ENCODE data around the gene C2orf80. TPM values are rescaled to one million over a fixed set of nuclear protein-coding genes. Genes with fewer than 3 reads are reported as not detected.
"Not testable (repeated sequence)": the region's sequence is repeated elsewhere in the genome, so short reads cannot be mapped to it uniquely, and the experiment has no call there.

C2orf80 gene
- total RNA-seq (2014; rRNA removed; shearing (Covaris generic)): not detected in 2 replicates

DNA sequence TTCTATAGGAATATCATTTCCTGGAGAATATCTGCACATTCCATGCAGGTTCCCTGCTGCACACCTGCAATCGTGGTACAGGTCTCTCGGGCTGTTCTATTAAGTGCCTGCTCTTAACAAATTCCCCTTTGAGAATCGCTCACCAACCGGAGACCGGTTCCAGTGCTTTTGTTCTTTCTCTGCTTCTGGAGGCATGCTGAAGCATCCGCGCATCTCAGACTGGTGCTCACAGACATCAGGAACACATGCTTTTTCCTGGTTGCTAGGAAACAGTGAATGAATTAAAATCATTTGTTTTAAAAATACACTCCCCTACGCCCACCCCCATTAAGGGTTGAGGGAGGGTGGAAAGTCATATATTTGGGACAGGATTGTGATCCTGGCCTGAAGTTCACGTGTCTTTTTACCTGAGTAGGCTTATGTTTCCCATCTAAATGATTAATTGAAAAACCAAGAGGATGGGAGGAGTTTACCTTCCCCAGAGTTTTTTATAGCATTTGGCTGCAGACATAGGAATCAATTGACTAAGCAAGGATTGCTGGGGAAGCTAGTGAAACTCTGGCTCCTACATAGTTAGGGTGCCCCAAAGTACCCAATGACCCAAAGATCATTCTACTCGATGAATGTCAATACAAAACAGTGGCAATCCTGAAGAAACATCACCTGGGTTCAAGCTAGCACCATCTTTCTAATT, at the start of gene C2orf80:
Gene C2orf80 (minus strand): TSS at position 221 of the 694 bp plus-strand sequence. CDS start 3,044 bp downstream, outside the sequence.
- H3K4me3 ChIP-seq: no peak within 1 kb of the TSS
- H3K27ac ChIP-seq: no peak within 1 kb of the TSS
- H3K4me1 ChIP-seq (replicated peaks): no peaks in the 10 kb centered on the region
- H3K9me3 ChIP-seq (replicated peaks): no peaks in the 10 kb centered on the region
- H3K36me3 ChIP-seq: no peaks in the 10 kb centered on the region
- DNase-seq (ENCODE audit: low read depth in 1 of 2, low spot score in 2 of 2): no peak
- peaks cover 10% of the 10 kb centered on the region for H3K27me3 ChIP-seq (replicated peaks)

DNA sequence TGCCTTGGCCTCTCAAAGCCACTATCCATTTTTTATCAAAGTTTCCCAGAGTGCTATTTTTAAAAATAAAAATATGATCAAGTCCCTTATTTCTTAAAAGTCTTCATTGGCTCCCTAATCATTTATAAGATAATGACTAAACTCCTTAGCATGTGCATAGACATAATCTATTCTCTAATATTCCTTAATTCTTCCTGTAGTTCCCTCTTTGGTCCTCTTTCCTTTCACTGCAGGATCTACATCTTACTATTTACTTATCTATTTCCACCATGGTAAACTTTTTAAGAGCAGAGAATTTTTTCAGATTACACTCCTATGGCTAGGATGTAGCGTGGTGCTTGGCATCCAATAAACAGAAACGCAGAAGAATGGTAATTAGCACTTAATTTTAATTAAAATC, 46.0 kb upstream of the C2orf80 start:
- Histone ChIP-seq H3K4me1 (replicated peaks) (no peaks in the 10 kb centered on the region), H3K36me3 (peaks cover 29% of the 10 kb centered on the region), H3K4me3 (no peak overlapping the region), H3K27me3 (replicated peaks) (no peaks in the 10 kb centered on the region), H3K27ac (no peak overlapping the region), H3K9me3 (replicated peaks) (peaks cover 4% of the 10 kb centered on the region; the same call in 1 of the 2 replicates)
- DNase-seq (ENCODE audit: low read depth in 1 of 2, low spot score in 2 of 2): no peak

DNA sequence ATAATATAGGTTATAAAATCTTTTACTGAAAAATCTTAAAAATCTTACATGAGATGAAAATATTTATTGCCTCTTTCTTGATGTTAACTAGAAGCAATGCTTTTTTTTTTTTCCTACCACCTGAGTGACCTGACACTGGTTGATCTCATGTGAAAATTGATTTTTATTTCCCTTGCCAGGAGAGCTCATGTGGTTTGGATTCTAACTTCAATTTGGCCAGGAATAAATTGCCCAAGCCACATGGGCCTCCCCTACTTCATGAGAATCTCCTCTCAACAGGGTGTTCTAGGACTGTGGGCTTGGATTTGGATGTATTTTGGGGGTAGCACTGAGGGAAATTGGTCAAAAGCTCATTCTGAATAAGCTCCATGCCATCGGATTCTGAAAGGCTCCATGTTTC, 45.0 kb upstream of the C2orf80 start:
- no peak for DNase-seq (ENCODE audit: low read depth in 1 of 2, low spot score in 2 of 2)
- Histone ChIP-seq H3K27ac (no peak overlapping the region), H3K4me3 (no peak overlapping the region), H3K36me3 (peaks cover 24% of the 10 kb centered on the region), H3K4me1 (replicated peaks) (no peaks in the 10 kb centered on the region), H3K9me3 (replicated peaks) (peaks cover 4% of the 10 kb centered on the region; the same call in 1 of the 2 replicates), H3K27me3 (replicated peaks) (no peaks in the 10 kb centered on the region)

DNA sequence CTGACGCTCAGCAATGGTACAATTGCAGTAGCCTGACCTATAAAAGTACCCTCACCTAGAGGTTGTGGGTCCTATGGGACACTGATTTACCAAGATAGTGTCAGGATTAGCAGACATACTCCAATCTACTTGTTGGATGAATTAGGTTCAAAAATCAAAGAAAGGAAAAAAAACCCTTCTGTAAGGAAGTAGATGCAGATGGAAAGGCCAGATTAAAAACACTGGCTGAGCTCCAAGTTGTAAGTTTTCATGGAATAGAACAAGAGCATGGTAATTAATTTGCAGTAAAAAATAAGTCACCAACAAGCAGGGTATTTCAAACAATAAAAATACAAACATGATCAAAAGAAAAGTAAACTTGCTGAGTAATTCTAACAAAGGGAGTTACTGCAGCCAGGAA, 38.6 kb upstream of the C2orf80 start:
- peaks cover 4% of the 10 kb centered on the region; the same call in 1 of the 2 replicates for H3K9me3 ChIP-seq (replicated peaks)
- no peaks in the 10 kb centered on the region for H3K27me3 ChIP-seq (replicated peaks)
- H3K27ac ChIP-seq: no peak overlapping the region
- H3K4me1 ChIP-seq (replicated peaks): no peaks in the 10 kb centered on the region
- DNase-seq (ENCODE audit: low read depth in 1 of 2, low spot score in 2 of 2): no peak
- no peak overlapping the region for H3K4me3 ChIP-seq
- no peaks in the 10 kb centered on the region for H3K36me3 ChIP-seq

DNA sequence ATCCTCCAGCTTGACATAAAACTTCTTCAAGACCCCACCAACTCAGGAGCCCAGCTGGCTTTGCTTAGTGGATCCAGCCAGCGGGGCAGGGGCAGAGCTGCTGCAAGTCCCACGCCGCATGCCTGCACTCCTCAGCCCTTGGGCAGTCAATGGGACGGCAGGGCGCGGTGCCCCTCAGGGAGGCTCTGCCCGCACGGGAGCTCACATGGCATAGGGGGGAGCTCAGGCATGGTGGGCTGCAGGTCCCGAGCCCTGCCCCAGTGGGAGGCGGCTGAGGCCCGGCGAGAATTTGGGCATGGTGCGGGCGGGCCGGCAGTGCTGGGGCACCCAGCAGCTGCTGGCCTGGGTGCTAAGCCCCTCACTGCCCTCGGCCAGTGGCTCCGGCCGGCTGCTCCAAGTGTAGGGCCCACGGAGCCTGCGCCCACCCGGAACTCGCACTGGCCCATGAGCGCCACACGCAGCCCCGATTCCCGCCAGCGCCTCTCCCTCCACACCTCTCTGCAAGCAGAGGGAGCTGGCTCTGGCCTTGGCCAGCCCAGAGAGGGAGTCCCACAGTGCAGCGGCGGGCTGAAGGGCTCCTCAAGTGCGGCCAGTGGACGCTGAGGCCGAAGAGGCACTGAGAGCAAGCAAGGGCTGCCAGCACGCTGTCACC, 37.9 kb upstream of the C2orf80 start:
- DNase-seq (ENCODE audit: low read depth in 1 of 2, low spot score in 2 of 2): no peak
- H3K4me3 ChIP-seq: no peak overlapping the region
- no peaks in the 10 kb centered on the region for H3K27me3 ChIP-seq (replicated peaks)
- H3K27ac ChIP-seq: no peak overlapping the region
- no peaks in the 10 kb centered on the region for H3K4me1 ChIP-seq (replicated peaks)
- H3K9me3 ChIP-seq (replicated peaks): peaks cover 4% of the 10 kb centered on the region; the same call in 1 of the 2 replicates
- no peaks in the 10 kb centered on the region for H3K36me3 ChIP-seq

DNA sequence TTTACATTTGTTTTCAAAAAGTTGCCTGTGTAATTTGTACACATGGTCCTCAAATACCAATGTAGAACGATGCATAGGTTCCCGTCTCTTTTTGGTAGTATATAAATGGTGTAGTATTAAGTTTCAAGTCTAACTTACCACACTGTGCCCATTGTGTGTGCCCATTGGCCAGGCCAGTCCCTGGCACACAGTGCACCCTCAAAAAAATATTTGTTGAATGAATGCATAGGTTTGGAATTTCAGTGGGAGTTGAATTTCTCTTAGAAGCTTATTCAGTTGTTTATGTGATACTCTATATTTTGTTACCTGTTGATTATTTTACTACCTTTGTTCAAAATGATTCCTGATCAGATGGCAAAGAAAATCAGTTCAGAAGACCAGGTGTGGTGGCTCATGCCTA, 35.0 kb upstream of the C2orf80 start:
- no peak for DNase-seq (ENCODE audit: low read depth in 1 of 2, low spot score in 2 of 2)
- no peaks in the 10 kb centered on the region for H3K4me1 ChIP-seq (replicated peaks)
- H3K9me3 ChIP-seq (replicated peaks): no peaks in the 10 kb centered on the region
- H3K4me3 ChIP-seq: no peak overlapping the region
- no peaks in the 10 kb centered on the region for H3K36me3 ChIP-seq
- H3K27ac ChIP-seq: no peak overlapping the region
- no peaks in the 10 kb centered on the region for H3K27me3 ChIP-seq (replicated peaks)

DNA sequence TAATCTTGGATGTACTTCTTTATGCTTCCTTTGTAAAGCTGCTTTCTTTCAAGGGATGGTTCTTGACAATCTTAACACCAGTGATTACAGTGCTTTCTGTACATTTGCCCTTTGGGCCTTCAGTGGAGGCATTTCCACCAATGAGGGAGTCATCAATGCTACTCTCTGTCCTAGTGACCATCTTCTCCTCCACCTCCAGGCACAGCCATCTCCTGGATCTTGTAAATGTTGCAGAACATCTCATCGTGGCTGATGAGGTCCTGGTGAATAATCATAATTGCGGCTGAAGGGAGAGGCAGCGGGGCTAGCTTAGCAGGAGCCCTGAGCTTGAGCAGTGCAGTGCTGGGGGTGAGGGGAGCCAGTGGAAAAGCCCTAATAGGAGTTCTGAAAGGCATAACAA, 32.5 kb upstream of the C2orf80 start:
- no peak for DNase-seq (ENCODE audit: low read depth in 1 of 2, low spot score in 2 of 2)
- H3K27ac ChIP-seq: no peak overlapping the region
- no peaks in the 10 kb centered on the region for H3K4me1 ChIP-seq (replicated peaks)
- no peaks in the 10 kb centered on the region for H3K36me3 ChIP-seq
- no peaks in the 10 kb centered on the region for H3K9me3 ChIP-seq (replicated peaks)
- H3K4me3 ChIP-seq: no peak overlapping the region
- no peaks in the 10 kb centered on the region for H3K27me3 ChIP-seq (replicated peaks)

DNA sequence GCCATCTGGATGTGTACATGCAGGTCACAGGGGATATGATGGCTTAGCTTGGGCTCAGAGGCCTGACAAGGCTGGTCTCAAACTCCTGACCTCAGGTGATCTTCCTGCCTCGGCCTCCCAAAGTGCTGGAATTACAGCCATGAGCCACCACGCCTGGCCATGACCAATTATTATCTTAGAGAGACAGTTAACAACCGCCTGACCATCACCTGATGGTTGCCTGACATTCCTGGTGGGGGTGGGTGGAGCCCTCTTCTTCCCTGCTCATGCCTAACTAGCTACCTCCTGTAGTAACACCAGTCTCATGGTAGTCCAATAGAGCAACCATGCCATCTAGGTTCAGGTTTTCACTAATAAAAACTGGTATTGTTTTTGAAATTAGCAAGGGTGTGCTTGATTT, 32.0 kb upstream of the C2orf80 start:
- not testable (repeated sequence) for H3K4me3 ChIP-seq; H3K9me3 ChIP-seq (replicated peaks); H3K36me3 ChIP-seq; H3K27ac ChIP-seq; H3K27me3 ChIP-seq (replicated peaks); H3K4me1 ChIP-seq (replicated peaks); DNase-seq (ENCODE audit: low read depth in 1 of 2, low spot score in 2 of 2)

DNA sequence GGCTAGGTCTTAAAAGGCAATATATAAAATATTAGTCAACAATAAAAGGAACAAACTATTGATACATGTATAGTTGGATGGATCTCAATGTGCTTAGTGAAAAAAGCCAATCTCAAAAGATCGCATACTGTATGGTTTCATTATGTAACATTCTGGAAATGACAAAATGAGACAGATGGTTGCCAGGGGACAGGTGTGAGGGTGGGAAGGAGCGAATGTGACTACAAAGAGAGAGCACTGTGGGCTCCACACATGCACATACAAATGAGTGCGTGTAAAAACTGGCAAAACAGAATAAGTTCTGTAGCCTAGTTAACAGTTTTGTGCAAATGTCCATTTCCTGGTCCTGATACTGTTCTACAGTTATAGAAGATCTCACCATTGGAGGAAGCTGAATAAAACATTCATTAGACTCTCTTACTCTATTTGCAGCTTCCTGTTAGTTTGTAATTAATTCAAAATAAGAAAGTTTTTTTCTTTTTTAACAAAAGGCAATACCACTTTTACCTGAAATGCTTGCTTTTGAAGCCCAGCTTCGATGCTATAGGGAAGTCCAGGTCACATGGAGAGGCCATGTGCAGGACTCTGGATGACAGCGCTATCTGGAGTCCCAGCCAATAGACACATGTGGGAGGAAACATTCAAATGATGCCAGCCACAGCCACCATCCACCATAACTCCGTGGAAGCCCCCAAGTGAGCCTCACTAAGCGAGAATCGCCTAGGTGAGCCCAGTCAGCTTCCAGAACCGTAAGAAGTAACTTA, 21.0 kb upstream of the C2orf80 start:
- H3K36me3 ChIP-seq: no peaks in the 10 kb centered on the region
- no peak for DNase-seq (ENCODE audit: low read depth in 1 of 2, low spot score in 2 of 2)
- no peaks in the 10 kb centered on the region for H3K27me3 ChIP-seq (replicated peaks)
- no peak overlapping the region for H3K4me3 ChIP-seq
- H3K27ac ChIP-seq: no peak overlapping the region
- H3K4me1 ChIP-seq (replicated peaks): no peaks in the 10 kb centered on the region
- H3K9me3 ChIP-seq (replicated peaks): no peaks in the 10 kb centered on the region

DNA sequence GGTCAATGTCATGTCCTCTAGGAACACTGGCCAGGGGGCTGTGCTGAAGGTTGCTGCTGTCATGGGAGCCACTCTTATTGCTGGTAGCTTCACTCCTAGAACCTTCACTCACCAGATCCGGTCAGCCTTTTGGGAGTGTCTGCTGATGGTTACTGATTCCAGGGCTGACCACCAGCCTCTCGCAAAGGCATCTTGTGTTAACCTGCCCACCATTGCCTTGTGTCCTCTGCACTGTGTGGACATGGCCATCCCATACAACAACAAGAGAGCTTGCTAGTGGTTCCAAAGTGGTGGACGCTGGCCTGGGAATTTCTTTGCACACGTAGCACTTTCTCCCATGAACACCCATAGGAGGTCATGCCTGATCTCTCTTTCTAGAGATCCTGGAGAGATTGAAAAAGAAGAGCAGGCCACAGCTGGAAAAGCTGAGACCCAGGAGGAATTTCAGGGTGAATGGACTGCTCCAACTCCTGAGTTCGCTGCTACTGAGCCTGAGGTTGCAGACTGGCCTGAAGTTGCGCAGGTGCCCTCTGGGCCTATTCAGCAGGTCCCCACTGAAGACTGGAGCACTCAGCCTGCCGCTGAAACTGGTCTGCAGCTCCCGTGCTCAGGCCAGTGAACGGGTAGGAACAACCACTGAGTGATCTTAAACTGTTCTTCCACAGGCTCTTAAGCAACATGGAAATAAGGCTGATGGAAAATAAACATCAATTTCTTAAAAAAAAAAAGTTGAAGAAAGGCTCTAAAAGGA, 18.7 kb upstream of the C2orf80 start:
- H3K4me3 ChIP-seq: no peak overlapping the region
- DNase-seq (ENCODE audit: low read depth in 1 of 2, low spot score in 2 of 2): no peak
- 0 out of 2 replicates have a peak, but pooled peaks cover 3% of the 10 kb centered on the region for H3K27me3 ChIP-seq (replicated peaks)
- H3K36me3 ChIP-seq: no peaks in the 10 kb centered on the region
- H3K9me3 ChIP-seq (replicated peaks): 0 out of 2 replicates have a peak, but pooled peaks cover 2% of the 10 kb centered on the region
- no peak overlapping the region for H3K27ac ChIP-seq
- no peaks in the 10 kb centered on the region for H3K4me1 ChIP-seq (replicated peaks)

DNA sequence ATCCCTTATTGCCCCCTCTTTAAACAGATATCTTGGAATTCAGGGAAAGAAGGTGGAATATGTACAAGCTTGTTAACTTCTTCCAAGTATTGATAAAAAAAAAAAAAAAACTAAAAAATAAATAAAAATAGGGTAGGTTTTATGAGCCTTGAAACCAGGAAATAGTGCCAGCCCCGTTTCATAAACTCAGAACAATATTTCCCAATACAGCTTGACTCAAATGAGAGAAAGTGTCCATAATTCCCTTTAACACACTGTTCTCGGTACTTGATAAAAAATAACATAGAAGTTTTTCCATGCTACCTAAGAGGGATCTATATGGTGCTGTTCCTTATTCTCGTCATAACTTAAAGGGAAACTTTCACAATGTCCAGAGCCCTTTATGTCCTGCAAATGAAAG, 17.9 kb upstream of the C2orf80 start:
- H3K4me3 ChIP-seq: no peak overlapping the region
- 0 out of 2 replicates have a peak, but pooled peaks cover 3% of the 10 kb centered on the region for H3K27me3 ChIP-seq (replicated peaks)
- H3K36me3 ChIP-seq: no peaks in the 10 kb centered on the region
- H3K9me3 ChIP-seq (replicated peaks): 0 out of 2 replicates have a peak, but pooled peaks cover 2% of the 10 kb centered on the region
- no peaks in the 10 kb centered on the region for H3K4me1 ChIP-seq (replicated peaks)
- no peak overlapping the region for H3K27ac ChIP-seq
- DNase-seq (ENCODE audit: low read depth in 1 of 2, low spot score in 2 of 2): no peak

DNA sequence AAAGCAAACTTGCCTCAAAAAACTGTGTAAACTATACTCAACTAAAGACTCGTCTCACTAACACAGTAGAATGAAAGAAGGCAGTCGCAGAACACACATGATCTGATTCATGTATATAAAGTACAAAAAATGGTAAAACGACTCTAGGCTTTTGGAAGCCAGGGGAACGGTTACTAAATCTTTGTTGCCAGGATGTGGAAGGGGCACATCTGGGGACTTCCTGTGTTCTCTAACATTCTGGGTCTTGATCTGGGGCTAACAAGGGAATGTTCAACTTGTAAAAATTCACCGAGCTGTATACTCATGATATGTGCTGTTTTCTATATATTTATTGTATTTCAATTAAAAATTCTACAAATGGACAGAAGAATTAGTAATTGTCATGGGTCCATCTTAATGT, 14.3 kb upstream of the C2orf80 start:
- Histone ChIP-seq H3K36me3 (no peaks in the 10 kb centered on the region), H3K27me3 (replicated peaks) (0 out of 2 replicates have a peak, but pooled peaks cover 8% of the 10 kb centered on the region), H3K9me3 (replicated peaks) (0 out of 2 replicates have a peak, but pooled peaks cover 2% of the 10 kb centered on the region), H3K4me3 (no peak overlapping the region), H3K27ac (no peak overlapping the region), H3K4me1 (replicated peaks) (no peaks in the 10 kb centered on the region)
- no peak for DNase-seq (ENCODE audit: low read depth in 1 of 2, low spot score in 2 of 2)

DNA sequence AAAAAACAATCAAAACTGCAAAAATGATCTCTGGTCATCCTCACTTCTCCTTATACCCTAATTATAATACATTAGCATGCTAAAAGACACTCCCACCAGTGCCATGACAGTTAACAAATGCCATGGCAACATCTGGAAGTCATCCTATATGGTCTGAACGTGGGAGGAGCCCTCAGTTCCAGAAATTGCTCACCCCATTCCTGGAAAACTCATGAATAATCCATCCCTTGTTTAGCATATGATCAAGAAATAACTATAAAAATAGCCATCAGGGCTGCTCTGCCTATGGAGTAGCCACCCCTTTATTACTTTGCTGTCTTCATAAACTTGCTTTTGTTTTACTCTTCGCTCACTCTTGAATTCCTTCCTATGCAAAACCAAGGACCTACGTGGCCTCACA, 5.7 kb upstream of the C2orf80 start:
- DNase-seq (ENCODE audit: low read depth in 1 of 2, low spot score in 2 of 2): no peak
- no peak overlapping the region for H3K27ac ChIP-seq
- no peaks in the 10 kb centered on the region for H3K9me3 ChIP-seq (replicated peaks)
- H3K27me3 ChIP-seq (replicated peaks): no peaks in the 10 kb centered on the region
- H3K4me1 ChIP-seq (replicated peaks): no peaks in the 10 kb centered on the region
- H3K4me3 ChIP-seq: no peak overlapping the region
- no peaks in the 10 kb centered on the region for H3K36me3 ChIP-seq

All from SJSA1 (cell line).